ENCODE data around the gene LUZP2.
"Not testable (repeated sequence)": the region's sequence is repeated elsewhere in the genome, so short reads cannot be mapped to it uniquely, and the experiment has no call there.

Gene LUZP2

DNA sequence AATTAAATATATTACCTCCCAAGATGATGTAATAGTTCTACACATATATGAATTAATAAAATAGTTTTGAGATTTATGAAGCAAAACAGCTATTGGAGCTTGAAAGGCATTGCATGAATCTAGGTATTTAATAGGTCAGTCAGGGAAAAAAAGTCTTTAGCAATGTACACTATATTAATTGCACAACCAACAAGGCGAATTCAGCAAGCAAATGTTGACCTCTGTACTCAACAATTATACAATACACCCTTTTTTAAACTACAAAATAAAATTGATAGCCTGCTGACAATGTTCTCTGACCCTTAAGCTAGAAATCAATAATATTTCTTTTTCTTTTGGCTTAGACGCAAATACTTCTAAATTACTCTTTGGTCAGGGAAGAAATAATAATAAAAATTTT lies 345.5 kb downstream of the LUZP2 start:
- no peak for DNase-seq

DNA sequence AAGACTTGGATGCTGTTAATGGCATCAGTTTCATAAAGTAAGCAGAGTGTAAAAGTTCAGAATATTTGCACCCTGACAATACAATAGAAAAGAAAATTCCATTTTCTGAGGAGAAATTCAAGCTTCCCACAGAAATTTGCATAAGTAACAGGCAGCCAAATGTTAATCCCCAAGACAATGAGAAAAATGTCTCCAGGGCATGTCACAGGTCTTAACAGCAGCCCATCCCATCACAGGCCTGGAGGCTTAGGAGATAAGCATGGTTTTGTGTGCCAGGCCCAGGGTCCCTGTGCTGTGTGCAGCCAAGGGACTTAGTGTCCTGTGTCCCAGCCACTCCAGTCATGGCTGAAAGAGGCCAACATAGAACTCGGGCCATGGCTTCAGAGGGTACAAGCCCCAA lies 347.6 kb downstream of the LUZP2 start:
- no peak for DNase-seq

DNA sequence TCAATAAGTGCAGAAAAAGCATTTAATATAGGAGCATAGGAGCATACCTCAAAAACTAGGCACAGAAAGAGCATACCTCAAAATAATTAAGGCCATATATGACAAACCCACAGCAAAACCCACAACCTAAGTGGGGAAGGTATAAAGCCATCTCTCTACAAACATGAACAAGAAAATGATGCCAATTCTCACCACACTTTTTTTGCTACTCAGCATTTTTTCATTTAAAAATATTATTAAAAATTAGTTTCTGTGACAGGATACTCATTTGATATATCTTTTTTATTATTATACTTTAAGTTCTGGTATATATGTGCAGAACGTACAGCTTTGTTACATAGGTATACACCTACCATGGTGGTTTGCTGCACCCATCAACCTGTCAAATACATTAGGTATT lies 352.0 kb downstream of the LUZP2 start:
- DNase-seq, result no peak

- DNase-seq, result no peak
These were observed 359.1 kb downstream of the LUZP2 start for GRCh38 chr11:24855951-24856350.

- DNase-seq, result no peak
These were observed 363.0 kb downstream of the LUZP2 start for GRCh38 chr11:24859801-24860300.

GRCh38 chr11:24861440-24861839 lies 364.6 kb downstream of the LUZP2 start:
- no peak for DNase-seq

DNA sequence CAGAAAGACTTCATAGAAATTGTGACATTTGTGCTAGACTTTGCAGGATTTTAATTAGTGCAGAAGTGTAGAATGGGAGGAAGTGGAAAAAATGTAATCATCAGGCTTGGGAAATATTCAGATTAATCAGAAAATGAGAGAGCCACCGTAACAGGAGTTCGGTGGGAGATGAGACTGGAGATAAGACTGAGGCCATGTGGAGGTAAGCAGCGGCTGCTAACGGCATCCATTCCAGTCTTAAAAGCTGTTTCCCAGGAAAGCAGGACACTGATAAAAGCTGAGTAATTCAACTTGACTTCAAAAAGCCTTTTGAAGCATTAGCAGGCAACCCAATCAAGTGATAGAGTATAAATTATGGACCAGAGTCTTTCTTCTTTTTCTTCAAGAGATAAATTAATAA lies 369.9 kb downstream of the LUZP2 start:
- DNase-seq, result no peak

DNA sequence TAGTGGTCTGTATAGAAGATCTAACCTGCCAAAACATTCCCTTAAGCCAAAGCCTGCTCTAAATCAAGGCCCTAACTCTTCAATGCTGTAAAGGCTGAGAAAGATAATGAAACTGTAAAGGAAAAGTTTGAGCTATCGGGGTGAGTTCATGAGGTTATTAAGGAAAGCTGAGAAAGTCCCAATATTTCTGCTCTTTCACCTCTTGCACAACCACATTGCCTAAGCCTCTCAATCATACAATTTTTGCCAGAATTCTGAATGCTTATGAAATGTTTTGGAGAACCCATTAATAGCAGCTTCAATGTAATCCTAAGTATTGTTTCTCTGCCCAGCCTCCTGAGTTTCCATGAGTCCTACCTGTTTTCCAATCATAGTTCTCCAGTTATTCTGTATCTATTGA lies 373.2 kb downstream of the LUZP2 start:
- DNase-seq, result no peak

GRCh38 chr11:24872186-24872585 lies 375.3 kb downstream of the LUZP2 start:
- DNase-seq, result no peak

DNA sequence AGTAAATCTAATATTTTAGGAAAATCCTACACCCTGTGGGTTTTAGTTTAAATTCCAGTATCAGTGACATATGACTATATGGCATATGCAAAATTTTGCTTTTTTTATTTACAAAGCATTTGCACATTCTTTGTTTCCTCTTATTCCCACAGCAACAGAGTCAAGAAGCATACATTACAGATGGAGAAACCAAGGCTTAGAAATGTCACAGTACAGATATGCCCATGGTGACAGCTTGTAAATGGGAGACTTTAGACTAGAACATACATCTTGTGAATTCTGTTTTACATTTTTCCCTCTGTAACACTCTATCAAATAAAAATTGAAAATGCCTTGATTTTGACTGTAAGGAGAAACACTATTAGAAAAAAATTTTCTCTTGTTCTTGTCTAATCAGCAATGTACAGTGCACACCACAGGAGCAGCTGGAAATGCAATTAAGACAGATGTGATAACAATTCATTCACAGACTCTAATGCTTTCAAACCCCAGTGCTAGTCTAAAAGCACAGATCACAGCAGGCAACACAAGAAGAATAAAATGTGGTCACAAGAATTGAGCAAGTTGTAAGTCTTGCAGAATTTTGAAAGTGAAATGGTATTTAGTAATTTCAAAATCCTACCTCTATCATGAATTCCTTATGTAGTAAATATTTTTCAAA lies 375.9 kb downstream of the LUZP2 start:
- no peak for DNase-seq

DNA sequence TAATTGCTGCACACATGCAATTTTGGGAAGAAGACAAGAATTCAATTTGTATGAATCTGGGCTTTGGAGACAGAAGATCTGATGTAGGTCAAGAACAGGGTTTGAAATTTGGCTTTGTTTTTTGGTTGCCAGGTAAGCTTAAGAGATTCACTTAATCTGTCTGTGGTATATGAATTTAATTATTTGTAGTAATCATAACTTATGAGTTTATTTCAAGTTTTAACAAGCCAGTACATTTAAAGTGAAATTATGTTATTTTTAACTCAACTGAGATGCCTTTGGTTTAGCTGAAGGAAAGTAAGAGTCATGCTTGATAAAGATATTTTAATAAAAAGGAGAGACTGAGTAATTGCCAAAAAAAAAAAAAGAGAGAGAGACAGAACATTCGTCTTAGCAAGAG lies 384.1 kb downstream of the LUZP2 start:
- DNase-seq, result no peak

GRCh38 chr11:24885580-24886173 lies 388.8 kb downstream of the LUZP2 start:
- DNase-seq, result no peak

DNA sequence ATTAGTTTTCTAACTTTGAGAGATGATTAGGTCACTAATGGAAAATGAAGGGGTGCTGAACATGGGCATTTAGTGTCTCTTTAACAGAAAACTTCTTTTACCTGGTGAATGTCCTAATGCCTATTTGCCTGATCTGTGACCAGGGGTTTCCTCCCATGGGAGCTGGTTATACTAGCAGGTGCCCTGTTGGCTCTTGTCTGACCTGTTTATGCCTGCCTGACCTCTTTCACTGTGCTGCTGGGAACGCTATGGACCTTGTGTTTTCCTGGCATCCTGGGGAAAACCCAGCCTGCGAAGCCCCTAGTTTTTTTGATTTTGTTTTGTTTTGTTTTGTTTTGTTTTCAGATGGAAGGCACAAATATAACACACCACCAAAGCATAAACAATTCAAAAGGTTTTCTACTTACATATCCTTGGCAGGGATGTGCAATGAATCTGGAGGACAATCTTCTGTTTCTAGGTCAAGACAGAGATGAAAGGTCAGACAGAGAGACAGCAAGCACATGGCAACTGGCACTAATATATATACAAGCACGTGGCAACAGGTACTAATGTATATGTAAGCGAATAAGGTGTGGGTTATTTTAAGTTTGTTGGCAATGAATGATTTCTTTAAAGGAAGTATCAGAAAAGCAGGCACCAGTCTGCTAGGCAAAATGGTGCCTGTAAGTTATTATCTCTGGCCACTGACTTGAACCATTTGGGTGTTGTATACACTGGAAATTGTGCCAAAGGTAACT lies 390.2 kb downstream of the LUZP2 start:
- no peak for DNase-seq

DNA sequence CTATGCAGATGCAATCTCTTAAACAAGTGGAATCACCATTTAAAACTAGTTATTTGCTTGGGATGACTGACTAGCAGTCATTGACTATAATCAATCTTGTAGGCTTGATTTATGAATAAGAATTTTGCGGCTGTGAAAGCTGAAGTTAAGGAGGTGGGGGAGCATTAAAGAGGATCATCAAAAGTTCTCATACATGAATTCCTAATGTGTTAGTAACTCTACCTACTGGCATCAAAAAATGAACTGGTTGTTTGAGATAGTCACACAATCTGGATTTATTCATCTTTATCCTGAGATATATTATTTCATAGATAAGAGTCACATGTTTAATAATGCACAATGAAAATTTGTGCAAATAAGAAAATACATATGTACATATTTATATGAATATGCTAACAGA lies 393.6 kb downstream of the LUZP2 start:
- no peak for DNase-seq

GRCh38 chr11:24891845-24892492 lies 395.1 kb downstream of the LUZP2 start:
- DNase-seq, result not testable (repeated sequence)

- DNase-seq, result no peak
These were observed 399.4 kb downstream of the LUZP2 start for GRCh38 chr11:24896118-24896835.

DNA sequence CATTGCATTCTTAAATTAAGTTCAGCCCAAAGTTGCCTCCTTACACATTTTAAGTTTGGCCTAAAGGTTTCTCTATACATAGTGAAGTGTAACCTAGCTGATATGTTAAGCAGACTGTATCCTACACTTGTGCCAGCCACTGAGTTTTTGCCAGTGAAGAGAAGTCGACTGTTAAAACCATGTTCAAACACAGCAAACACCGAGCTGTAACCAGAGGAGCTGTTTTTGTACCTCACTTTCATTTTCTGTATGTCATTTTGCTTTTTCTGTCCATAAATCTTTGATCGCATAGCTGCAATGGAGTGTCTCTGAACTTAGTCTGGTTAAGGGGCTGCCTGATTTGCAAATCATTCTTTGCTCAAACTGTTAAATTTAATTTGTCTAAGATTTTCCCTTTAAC lies 403.7 kb downstream of the LUZP2 start:
- DNase-seq, result no peak

GRCh38 chr11:24900960-24901549 lies 404.2 kb downstream of the LUZP2 start:
- no peak for DNase-seq

DNA sequence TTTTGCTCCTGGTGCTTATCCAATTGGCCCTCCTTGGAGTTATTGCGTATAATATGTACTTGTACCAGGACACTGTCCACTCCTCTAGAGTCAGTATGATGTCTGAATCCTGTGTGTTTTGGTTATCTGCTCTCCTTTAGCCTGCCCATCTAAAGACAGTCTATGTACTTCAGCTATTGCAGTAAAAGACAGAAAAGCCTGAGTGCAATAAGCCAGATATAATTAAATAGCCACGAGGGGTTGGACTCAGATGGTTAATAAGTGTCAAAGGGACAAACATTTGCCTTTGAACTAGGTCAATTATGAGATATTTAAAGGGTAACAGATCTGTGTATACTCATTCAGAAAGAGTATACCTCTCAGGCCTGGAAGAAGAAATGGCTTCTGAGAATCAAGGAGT lies 406.7 kb downstream of the LUZP2 start:
- DNase-seq, result no peak

DNA sequence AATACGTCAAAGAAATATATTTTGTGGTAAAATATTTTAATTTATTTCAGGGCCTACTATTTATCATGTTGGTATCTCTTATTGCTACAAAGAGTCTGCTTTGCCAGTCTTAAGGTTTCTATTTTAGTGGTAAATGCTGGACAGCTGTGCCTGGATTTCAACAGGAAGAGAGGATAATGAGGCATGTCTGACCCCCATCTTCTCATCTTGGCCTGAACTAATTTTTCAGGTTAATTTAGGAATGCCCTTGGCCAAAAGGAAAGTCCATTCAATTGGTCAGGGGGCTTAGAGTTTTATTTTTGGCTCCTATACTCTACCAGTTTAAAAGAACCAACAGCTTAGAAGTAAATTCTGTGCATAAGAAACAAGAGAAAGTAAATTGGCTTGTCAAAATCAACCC lies 428.2 kb downstream of the LUZP2 start:
- no peak for DNase-seq

DNA sequence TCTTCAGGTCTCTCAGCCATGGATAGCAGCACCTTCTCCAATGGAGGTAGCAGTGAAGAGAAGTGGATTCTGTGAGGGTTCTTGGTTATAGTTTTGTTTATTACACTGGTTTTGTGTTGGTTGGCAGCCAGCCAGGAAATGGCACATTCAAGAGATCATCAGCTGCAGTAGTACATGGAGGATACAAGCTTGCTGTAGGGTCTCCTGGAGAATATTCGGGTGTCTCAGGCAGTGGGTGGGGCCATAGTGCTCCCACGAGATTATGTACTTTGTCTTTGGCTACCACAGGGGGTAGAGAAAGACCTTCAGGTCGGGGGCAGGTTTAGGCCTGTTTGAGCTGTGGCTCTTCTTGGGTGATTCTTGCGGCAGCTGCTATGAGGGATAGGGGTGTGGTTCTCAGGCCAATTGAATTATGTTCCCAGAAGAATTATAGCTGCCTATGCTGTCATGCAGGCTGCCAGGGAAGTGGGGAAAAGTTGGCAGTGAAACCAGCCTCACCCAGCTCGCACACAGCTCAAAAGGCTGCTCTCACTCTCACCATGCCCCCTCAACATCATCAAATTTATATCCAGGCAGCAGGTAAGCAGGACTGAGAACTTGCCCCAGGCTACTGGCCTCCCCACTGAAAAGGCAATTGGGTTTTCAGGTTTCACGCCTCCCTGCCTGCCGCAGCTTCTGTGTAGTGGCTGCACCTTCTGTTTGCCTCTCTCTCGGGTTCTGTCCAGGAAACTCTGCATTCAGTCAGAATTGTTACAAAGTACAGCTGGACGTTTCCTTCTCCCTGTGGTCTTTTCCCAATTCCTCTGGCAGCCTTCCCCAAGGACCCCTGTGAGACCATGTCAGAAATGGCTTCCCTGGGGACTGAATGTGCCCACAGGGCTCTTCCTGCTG lies 435.5 kb downstream of the LUZP2 start:
- DNase-seq, result no peak
